Measurements from ENCODE around the gene IER3.

DNA sequence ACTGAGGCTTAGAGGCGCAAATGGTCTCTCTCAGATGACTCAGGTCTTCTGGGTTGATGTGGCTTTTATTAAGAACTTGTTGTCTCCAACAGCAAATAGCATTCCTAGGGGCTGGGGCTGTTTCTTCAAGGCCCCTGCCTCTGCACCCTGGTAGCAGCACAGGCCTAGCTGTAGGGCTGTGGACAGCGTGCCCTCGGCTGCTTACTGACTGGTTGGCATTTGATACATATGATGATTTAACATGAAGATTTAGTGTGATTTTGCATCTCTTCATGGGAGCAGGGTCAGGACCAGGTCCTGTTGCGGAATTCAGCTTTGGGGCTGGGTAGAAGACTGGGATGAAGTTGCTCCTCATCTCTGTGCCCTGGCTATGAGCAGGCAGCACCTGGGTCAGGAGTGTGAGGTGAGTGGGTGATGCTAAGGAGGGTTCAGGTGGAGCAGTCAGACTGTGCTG lies 24.3 kb upstream of the IER3 start:
- TF ChIP-seq NFIC (IDR thresholded peaks at IDR 0.05) (no peak), POLR2A (conservative IDR thresholded peaks at IDR 0.05) (no peak), BRCA1 (IDR thresholded peaks at IDR 0.05) (no peak), BRCA1 (CRISPR knock-in tag; IDR thresholded peaks at IDR 0.05) (no peak)
- TF ChIP-seq, protein P1, sequence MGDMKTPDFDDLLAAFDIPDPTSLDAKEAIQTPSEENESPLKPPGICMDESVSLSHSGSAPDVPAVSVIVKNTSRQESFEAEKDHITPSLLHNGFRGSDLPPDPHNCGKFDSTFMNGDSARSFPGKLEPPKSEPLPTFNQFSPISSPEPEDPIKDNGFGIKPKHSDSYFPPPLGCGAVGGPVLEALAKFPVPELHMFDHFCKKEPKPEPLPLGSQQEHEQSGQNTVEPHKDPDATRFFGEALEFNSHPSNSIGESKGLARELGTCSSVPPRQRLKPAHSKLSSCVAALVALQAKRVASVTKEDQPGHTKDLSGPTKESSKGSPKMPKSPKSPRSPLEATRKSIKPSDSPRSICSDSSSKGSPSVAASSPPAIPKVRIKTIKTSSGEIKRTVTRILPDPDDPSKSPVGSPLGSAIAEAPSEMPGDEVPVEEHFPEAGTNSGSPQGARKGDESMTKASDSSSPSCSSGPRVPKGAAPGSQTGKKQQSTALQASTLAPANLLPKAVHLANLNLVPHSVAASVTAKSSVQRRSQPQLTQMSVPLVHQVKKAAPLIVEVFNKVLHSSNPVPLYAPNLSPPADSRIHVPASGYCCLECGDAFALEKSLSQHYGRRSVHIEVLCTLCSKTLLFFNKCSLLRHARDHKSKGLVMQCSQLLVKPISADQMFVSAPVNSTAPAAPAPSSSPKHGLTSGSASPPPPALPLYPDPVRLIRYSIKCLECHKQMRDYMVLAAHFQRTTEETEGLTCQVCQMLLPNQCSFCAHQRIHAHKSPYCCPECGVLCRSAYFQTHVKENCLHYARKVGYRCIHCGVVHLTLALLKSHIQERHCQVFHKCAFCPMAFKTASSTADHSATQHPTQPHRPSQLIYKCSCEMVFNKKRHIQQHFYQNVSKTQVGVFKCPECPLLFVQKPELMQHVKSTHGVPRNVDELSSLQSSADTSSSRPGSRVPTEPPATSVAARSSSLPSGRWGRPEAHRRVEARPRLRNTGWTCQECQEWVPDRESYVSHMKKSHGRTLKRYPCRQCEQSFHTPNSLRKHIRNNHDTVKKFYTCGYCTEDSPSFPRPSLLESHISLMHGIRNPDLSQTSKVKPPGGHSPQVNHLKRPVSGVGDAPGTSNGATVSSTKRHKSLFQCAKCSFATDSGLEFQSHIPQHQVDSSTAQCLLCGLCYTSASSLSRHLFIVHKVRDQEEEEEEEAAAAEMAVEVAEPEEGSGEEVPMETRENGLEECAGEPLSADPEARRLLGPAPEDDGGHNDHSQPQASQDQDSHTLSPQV (IDR thresholded peaks at IDR 0.05): no peak
